Measurements from ENCODE around the gene FAM177A1. TPM values are rescaled to one million over a fixed set of nuclear protein-coding genes. Genes with fewer than 3 reads are reported as not detected.

The FAM177A1 gene
- total and polyA plus RNA-seq, 2 of the 13 experiments (the other 11 are each of a cell fraction or from before 2014, with no cell fraction given), result 72.9 to 119 TPM

DNA sequence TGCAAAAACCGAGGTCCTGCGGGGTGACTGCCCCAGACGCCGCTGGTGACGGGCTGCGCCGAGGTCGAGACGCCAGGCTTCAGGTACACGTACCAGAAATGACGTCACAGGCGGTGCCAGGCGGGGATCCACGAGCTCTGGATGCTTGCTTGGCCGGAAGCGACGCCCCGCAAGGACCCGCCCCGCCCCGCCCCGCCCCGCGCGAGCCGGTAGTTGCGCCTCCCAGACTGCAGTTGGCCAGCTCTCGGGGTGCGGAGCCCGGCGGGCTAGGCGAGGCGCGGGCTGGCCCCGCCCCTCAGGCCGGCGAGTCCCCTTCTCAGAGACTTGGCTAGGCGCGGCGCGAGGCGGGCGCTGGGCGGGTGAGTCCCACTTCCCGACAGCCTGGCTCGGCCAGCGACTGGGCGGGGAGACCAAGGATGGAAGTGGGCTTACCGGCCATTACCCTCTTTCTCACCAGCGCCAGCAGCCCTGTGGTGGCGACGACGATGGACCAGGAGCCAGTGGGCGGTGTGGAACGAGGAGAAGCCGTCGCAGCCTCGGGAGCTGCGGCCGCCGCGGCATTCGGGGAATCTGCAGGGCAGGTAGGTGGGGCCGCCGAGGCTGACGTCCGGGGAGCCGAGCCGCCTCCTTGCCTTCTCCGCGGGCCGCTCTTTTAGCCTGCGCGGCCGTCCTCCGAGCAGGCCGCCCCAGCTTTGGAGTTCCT, at the start of gene FAM177A1 (continued):
- TF ChIP-seq ZNF326 (CRISPR knock-in tag; IDR thresholded peaks at IDR 0.05; ENCODE audit: borderline replicate concordance) (peak; percentile 86; the same call in 1 of the 2 replicates), IRF2 (CRISPR knock-in tag; IDR thresholded peaks at IDR 0.05) (peak; percentile 72), KMT2A (CRISPR knock-in tag; IDR thresholded peaks at IDR 0.05) (peak; percentile 98), GMEB1 (CRISPR knock-in tag; IDR thresholded peaks at IDR 0.05; ENCODE audit: borderline replicate concordance) (peak; percentile 88), ZNF180 (CRISPR knock-in tag; IDR thresholded peaks at IDR 0.05; ENCODE audit: borderline replicate concordance, low read depth) (peak; percentile 96), NFE2L1 (CRISPR knock-in tag; IDR thresholded peaks at IDR 0.05; ENCODE audit: borderline replicate concordance) (no peak; the same call in 1 of the 2 replicates), MZF1 (CRISPR knock-in tag; IDR thresholded peaks at IDR 0.05; ENCODE audit: borderline replicate concordance) (peak; percentile 81; the same call in 1 of the 2 replicates), TSC22D2 (CRISPR knock-in tag; IDR thresholded peaks at IDR 0.05; ENCODE audit: borderline replicate concordance) (peak; percentile 76; the same call in 1 of the 2 replicates), ASH2L (IDR thresholded peaks at IDR 0.05; ENCODE audit: insufficient read length, low read depth, low read length) (peak; percentile 99), ZNF557 (CRISPR knock-in tag; IDR thresholded peaks at IDR 0.05) (peak; percentile 29; the same call in 1 of the 2 replicates), KAT2B (IDR thresholded peaks at IDR 0.05; ENCODE audit: borderline replicate concordance, low read depth, low read length) (0 out of 2 replicates have a peak, but pooled peaks have one; percentile 1), ZNF460 (CRISPR knock-in tag; IDR thresholded peaks at IDR 0.05; ENCODE audit: borderline replicate concordance) (peak; percentile 70; the same call in 1 of the 2 replicates), ZNF142 (CRISPR knock-in tag; IDR thresholded peaks at IDR 0.05) (peak; percentile 90), ZNF740 (CRISPR knock-in tag; IDR thresholded peaks at IDR 0.05) (peak; percentile 15; the same call in 1 of the 2 replicates)
- TF ChIP-seq, protein P1, sequence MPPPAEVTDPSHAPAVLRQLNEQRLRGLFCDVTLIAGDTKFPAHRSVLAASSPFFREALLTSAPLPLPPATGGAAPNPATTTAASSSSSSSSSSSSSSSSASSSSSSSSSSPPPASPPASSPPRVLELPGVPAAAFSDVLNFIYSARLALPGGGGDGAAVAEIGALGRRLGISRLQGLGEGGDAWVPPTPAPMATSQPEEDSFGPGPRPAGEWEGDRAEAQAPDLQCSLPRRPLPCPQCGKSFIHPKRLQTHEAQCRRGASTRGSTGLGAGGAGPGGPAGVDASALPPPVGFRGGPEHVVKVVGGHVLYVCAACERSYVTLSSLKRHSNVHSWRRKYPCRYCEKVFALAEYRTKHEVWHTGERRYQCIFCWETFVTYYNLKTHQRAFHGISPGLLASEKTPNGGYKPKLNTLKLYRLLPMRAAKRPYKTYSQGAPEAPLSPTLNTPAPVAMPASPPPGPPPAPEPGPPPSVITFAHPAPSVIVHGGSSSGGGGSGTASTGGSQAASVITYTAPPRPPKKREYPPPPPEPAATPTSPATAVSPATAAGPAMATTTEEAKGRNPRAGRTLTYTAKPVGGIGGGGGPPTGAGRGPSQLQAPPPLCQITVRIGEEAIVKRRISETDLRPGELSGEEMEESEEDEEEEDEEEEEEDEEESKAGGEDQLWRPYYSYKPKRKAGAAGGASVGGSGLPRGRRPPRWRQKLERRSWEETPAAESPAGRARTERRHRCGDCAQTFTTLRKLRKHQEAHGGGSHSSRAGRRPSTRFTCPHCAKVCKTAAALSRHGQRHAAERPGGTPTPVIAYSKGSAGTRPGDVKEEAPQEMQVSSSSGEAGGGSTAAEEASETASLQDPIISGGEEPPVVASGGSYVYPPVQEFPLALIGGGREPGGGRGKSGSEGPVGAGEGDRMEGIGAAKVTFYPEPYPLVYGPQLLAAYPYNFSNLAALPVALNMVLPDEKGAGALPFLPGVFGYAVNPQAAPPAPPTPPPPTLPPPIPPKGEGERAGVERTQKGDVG (CRISPR knock-in tag; IDR thresholded peaks at IDR 0.05; ENCODE audit: borderline replicate concordance), result peak; percentile 78; the same call in 1 of the 2 replicates
